Esophagus squamous epithelium (tissue), 4 donors: ENCODE data around the gene ECT2L.

ENCODE experiments used
- CTCF ChIP-seq, 6 experiments: fragments of 450-650 bp in 4 of 6; fragments of 200-600 bp in 2 of 6; sonication (generic) in 2 of 6; IDR thresholded peaks; one replicate each; pipeline ENCODE4 v1.5.1; 2016 to 2019; ENCODE audit warnings: antibody characterized with exemption in 6 of 6, mild to moderate bottlenecking in 4 of 6, moderate library complexity in 4 of 6
- POLR2A ChIP-seq, 4 donors: fragments of 450-650 bp; IDR thresholded peaks; one replicate each; pipeline ENCODE4 v1.6.1; 2017; ENCODE audit warnings: antibody characterized with exemption in 4 of 4, mild to moderate bottlenecking in 4 of 4, moderate library complexity in 3 of 4

GRCh38 chr6:138821519-138821918 is 25.6 kb downstream of the ECT2L start:
- TF ChIP-seq CTCF (IDR thresholded peaks at IDR 0.05) (no peak), POLR2A (IDR thresholded peaks at IDR 0.05) (no peak)
